ENCODE measurements around the gene CTTNBP2.

Gene CTTNBP2

DNA sequence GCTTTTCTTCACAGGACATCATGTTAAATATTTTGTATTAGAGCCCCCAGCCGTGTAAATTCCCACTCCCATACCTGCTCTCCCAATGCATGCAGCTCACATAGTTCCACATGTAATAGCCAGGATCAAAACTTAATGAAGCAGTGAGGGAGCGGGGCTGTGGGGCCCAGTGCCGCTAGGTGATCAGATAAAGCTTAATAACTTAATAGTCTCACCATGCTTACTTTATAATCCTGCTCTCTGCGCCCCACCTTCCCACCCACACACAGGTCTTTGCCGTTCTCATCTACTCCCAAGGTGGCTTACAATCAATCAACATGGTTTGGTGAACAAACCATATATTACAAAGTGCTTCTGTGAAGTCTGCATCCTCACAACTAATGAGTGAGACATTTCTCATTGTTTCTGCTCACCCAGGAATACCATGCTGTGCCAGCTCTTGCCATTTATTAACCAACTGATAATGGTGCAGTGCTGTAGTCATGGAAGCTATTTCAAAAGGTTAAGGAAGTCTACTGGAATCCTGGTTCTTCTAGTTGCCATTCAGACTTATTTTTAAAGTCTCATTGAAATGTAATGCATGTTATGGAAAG is 156.4 kb downstream of the CTTNBP2 start:
- Histone ChIP-seq H3K4me3 (ENCODE audit: low read depth, low read length) (no peak overlapping the region), H3K4me1 (ENCODE audit: control insufficient read depth, insufficient read depth, low read length) (no peaks in the 10 kb centered on the region), H3K9me3 (ENCODE audit: control insufficient read depth, insufficient read depth, low read depth, low read length) (no peaks in the 10 kb centered on the region), H3K27ac (ENCODE audit: extremely low read depth, low read depth, low read length) (no peak overlapping the region), H3K36me3 (ENCODE audit: control insufficient read depth in 2 of 2, insufficient read depth in 1 of 2, low read length in 2 of 2) (no peaks in the 10 kb centered on the region; a peak in 1 of 3 replicates)
- ChIA-PET POLR2A (no interaction called here), CTCF (interaction anchor here (0.6 to 2.7 kb wide), 5 partner anchors 8 to 1774 kb away, joined by 3 to 21 read pairs (median 7); no protein-coding TSS in a partner anchor)
- no peak for TF ChIP-seq ZNF112 (tag by site-specific recombination; IDR thresholded peaks at IDR 0.05)

DNA sequence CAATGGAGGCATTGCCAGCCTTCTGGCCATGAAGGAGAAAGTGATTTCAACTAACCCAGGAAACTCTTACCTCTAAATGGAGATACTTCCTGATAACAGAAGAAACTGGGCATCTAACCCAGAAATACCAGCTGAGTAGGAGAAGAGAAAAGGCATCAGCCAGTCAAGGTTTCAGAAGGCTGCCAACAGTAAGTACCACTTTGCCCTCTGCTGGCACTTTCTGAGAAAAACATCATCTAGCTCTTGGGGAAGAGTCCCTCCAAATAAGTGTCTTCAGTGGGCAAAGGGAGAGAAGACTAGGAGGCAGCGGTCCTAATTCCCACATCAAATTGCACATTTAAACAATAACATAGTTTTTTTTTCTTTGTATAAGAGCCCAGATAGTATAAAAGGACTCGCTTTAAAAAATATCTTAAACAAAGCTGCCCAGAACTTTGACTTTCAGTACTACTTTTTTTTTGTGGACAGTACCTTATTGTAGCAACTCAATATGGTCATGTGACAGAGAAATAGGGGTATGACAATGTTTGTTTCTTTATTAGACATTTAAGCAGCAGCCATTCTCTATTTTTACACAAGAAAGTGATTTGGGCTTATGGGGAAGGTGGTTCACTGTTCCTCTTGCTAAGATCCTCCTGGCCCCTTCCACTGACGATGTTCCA is 157.3 kb downstream of the CTTNBP2 start:
- no peak overlapping the region for H3K4me3 ChIP-seq (ENCODE audit: low read depth, low read length)

DNA sequence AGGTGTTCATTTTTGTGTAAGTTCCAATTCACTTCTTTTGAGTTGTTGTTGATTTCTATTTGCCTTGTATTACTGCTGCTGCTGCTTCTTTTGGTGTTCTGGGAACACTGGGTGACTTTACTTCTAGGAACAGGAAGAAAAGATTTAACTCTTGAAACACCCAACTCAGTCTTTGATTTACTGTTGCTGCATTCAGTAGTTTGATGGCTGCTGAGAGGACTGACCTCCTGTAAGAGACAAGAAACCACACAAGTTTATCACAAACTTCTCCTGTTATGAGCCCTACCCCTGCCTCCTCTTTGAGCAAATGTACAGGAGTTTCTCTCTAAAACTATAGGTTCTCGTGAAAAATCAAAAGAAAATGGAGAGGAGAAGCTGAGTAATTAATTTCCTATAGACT is 161.7 kb downstream of the CTTNBP2 start:
- no peaks in the 10 kb centered on the region for H3K36me3 ChIP-seq (ENCODE audit: control insufficient read depth in 2 of 2, insufficient read depth in 1 of 2, low read length in 2 of 2)
- H3K27ac ChIP-seq (ENCODE audit: extremely low read depth, low read depth, low read length) = no peak overlapping the region
- 0 out of 2 replicates have a peak, but pooled peaks cover 1% of the 10 kb centered on the region for H3K4me1 ChIP-seq (ENCODE audit: control insufficient read depth, insufficient read depth, low read length)
- ChIA-PET CTCF (interaction anchor here (1.4 kb wide), 1 partner anchor 9 kb away, joined by 3 read pairs; no protein-coding TSS in a partner anchor), POLR2A (no interaction called here)
- no peaks in the 10 kb centered on the region for H3K9me3 ChIP-seq (ENCODE audit: control insufficient read depth, insufficient read depth, low read depth, low read length)
- H3K4me3 ChIP-seq (ENCODE audit: low read depth, low read length) = no peak overlapping the region
- no peak for TF ChIP-seq ZNF48 (tag by site-specific recombination; IDR thresholded peaks at IDR 0.05)
- TF ChIP-seq ZNF16 (tag by site-specific recombination; IDR thresholded peaks at IDR 0.05; ENCODE audit: low read depth) = no peak
- TF ChIP-seq ZNF433 (tag by site-specific recombination; IDR thresholded peaks at IDR 0.05; ENCODE audit: low read depth) = no peak
- TF ChIP-seq, protein P1, sequence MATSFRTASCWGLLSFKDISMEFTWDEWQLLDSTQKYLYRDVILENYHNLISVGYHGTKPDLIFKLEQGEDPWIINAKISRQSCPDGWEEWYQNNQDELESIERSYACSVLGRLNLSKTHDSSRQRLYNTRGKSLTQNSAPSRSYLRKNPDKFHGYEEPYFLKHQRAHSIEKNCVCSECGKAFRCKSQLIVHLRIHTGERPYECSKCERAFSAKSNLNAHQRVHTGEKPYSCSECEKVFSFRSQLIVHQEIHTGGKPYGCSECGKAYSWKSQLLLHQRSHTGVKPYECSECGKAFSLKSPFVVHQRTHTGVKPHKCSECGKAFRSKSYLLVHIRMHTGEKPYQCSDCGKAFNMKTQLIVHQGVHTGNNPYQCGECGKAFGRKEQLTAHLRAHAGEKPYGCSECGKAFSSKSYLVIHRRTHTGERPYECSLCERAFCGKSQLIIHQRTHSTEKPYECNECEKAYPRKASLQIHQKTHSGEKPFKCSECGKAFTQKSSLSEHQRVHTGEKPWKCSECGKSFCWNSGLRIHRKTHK (tag by site-specific recombination; IDR thresholded peaks at IDR 0.05) = no peak
- no peak for TF ChIP-seq ZNF791 (tag by site-specific recombination; IDR thresholded peaks at IDR 0.05)
- TF ChIP-seq ZNF707 (tag by site-specific recombination; IDR thresholded peaks at IDR 0.05) = no peak
- no peak for TF ChIP-seq ZNF837 (tag by site-specific recombination; IDR thresholded peaks at IDR 0.05)
- TF ChIP-seq, protein P2, sequence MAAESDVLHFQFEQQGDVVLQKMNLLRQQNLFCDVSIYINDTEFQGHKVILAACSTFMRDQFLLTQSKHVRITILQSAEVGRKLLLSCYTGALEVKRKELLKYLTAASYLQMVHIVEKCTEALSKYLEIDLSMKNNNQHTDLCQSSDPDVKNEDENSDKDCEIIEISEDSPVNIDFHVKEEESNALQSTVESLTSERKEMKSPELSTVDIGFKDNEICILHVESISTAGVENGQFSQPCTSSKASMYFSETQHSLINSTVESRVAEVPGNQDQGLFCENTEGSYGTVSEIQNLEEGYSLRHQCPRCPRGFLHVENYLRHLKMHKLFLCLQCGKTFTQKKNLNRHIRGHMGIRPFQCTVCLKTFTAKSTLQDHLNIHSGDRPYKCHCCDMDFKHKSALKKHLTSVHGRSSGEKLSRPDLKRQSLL (tag by site-specific recombination; IDR thresholded peaks at IDR 0.05) = no peak
- TF ChIP-seq OVOL3 (tag by site-specific recombination; IDR thresholded peaks at IDR 0.05) = no peak
- no peak for TF ChIP-seq ZNF391 (tag by site-specific recombination; IDR thresholded peaks at IDR 0.05; ENCODE audit: borderline replicate concordance, low read depth)
- TF ChIP-seq RBAK (tag by site-specific recombination; IDR thresholded peaks at IDR 0.05) = no peak

More for the DNA sequence above, 157.3 kb downstream of the CTTNBP2 start:
- TF ChIP-seq, protein P3, sequence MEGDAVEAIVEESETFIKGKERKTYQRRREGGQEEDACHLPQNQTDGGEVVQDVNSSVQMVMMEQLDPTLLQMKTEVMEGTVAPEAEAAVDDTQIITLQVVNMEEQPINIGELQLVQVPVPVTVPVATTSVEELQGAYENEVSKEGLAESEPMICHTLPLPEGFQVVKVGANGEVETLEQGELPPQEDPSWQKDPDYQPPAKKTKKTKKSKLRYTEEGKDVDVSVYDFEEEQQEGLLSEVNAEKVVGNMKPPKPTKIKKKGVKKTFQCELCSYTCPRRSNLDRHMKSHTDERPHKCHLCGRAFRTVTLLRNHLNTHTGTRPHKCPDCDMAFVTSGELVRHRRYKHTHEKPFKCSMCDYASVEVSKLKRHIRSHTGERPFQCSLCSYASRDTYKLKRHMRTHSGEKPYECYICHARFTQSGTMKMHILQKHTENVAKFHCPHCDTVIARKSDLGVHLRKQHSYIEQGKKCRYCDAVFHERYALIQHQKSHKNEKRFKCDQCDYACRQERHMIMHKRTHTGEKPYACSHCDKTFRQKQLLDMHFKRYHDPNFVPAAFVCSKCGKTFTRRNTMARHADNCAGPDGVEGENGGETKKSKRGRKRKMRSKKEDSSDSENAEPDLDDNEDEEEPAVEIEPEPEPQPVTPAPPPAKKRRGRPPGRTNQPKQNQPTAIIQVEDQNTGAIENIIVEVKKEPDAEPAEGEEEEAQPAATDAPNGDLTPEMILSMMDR (tag by site-specific recombination; IDR thresholded peaks at IDR 0.05) = 0 out of 2 replicates have a peak, but pooled peaks have one; percentile 56
- TF ChIP-seq ZBTB17 (tag by site-specific recombination; IDR thresholded peaks at IDR 0.05) (no peak), KLF16 (tag by site-specific recombination; IDR thresholded peaks at IDR 0.05) (no peak), ZNF548 (tag by site-specific recombination; IDR thresholded peaks at IDR 0.05) (no peak), ZNF311 (tag by site-specific recombination; IDR thresholded peaks at IDR 0.05; ENCODE audit: borderline replicate concordance) (no peak), ZNF394 (tag by site-specific recombination; IDR thresholded peaks at IDR 0.05; ENCODE audit: borderline replicate concordance) (no peak), HOXD13 (CRISPR knock-in tag; IDR thresholded peaks at IDR 0.05; ENCODE audit: borderline replicate concordance) (no peak), ZNF660 (tag by site-specific recombination; IDR thresholded peaks at IDR 0.05) (0 out of 2 replicates have a peak, but pooled peaks have one; percentile 44), ZNF654 (tag by site-specific recombination; IDR thresholded peaks at IDR 0.05; ENCODE audit: low read depth) (peak; percentile 72)
- TF ChIP-seq, protein P4, sequence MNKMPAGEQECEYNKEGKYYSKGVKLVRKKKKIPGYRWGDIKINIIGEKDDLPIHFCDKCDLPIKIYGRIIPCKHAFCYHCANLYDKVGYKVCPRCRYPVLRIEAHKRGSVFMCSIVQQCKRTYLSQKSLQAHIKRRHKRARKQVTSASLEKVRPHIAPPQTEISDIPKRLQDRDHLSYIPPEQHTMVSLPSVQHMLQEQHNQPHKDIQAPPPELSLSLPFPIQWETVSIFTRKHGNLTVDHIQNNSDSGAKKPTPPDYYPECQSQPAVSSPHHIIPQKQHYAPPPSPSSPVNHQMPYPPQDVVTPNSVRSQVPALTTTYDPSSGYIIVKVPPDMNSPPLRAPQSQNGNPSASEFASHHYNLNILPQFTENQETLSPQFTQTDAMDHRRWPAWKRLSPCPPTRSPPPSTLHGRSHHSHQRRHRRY (tag by site-specific recombination; IDR thresholded peaks at IDR 0.05) = no peak
- TF ChIP-seq, protein P1 (tag by site-specific recombination; IDR thresholded peaks at IDR 0.05) = no peak
- TF ChIP-seq, protein P5, sequence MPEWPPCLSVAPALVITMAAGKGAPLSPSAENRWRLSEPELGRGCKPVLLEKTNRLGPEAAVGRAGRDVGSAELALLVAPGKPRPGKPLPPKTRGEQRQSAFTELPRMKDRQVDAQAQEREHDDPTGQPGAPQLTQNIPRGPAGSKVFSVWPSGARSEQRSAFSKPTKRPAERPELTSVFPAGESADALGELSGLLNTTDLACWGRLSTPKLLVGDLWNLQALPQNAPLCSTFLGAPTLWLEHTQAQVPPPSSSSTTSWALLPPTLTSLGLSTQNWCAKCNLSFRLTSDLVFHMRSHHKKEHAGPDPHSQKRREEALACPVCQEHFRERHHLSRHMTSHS (tag by site-specific recombination; IDR thresholded peaks at IDR 0.05) = no peak
- H3K27ac ChIP-seq (ENCODE audit: extremely low read depth, low read depth, low read length) = no peak overlapping the region
- ChIA-PET POLR2A (no interaction called here), CTCF (interaction anchor here (0.6 to 2.7 kb wide), 15 partner anchors 9 to 756 kb away, joined by 3 to 21 read pairs (median 5); no protein-coding TSS in a partner anchor)
- no peaks in the 10 kb centered on the region for H3K9me3 ChIP-seq (ENCODE audit: control insufficient read depth, insufficient read depth, low read depth, low read length)
- no peaks in the 10 kb centered on the region; a peak in 1 of 3 replicates for H3K36me3 ChIP-seq (ENCODE audit: control insufficient read depth in 2 of 2, insufficient read depth in 1 of 2, low read length in 2 of 2)
- H3K4me1 ChIP-seq (ENCODE audit: control insufficient read depth, insufficient read depth, low read length) = no peaks in the 10 kb centered on the region
